ENCODE results near the gene GNB1L.

The GNB1L gene

GRCh38 chr22:19831016-19831415 lies 23.7 kb downstream of the GNB1L start:
- Histone ChIP-seq H3K4me1 (ENCODE audit: low read length) (peaks cover 3% of the 10 kb centered on the region; the same call in 1 of the 2 replicates), H3K4me2 (ENCODE audit: low read depth, low read length) (no peak overlapping the region), H3K9me2 (replicated peaks; ENCODE audit: insufficient read depth, low read length) (no peaks in the 10 kb centered on the region), H3F3A (ENCODE audit: insufficient read depth, low read length) (no peaks in the 10 kb centered on the region), H3K9ac (ENCODE audit: low read length) (no peak overlapping the region), H3K4me3 (ENCODE audit: low read length) (no peak overlapping the region), H3K79me2 (ENCODE audit: low read length) (peaks cover 5% of the 10 kb centered on the region; the same call in 1 of the 2 replicates), H3K27ac (ENCODE audit: low read length) (no peak overlapping the region), H3K27me3 (replicated peaks; ENCODE audit: insufficient read depth, low read length) (no peaks in the 10 kb centered on the region), H4K20me1 (ENCODE audit: insufficient read depth, low read length) (no peaks in the 10 kb centered on the region), H2AFZ (ENCODE audit: low read length) (no peak overlapping the region), H3K9me3 (replicated peaks; ENCODE audit: insufficient read depth, low read length) (no peaks in the 10 kb centered on the region), H3K36me3 (replicated peaks; ENCODE audit: insufficient read depth, low read length) (no peaks in the 10 kb centered on the region)
- TF ChIP-seq EZH2 (optimal IDR thresholded peaks at IDR 0.05; ENCODE audit: low read depth, low read length): no peak
- TF ChIP-seq CTCF (IDR thresholded peaks at IDR 0.05; ENCODE audit: low read length): no peak
- no peak for TF ChIP-seq EZH2phosphoT487 (IDR thresholded peaks at IDR 0.05; ENCODE audit: low read length)
- DNase-seq: no peak

GRCh38 chr22:19828035-19828401 lies 26.7 kb downstream of the GNB1L start:
- H3K27me3 ChIP-seq (replicated peaks; ENCODE audit: insufficient read depth, low read length): no peaks in the 10 kb centered on the region
- H3K9me3 ChIP-seq (replicated peaks; ENCODE audit: insufficient read depth, low read length): no peaks in the 10 kb centered on the region
- H3K9me2 ChIP-seq (replicated peaks; ENCODE audit: insufficient read depth, low read length): no peaks in the 10 kb centered on the region
- no peak overlapping the region for H3K4me3 ChIP-seq (ENCODE audit: low read length)
- no peak overlapping the region for H3K27ac ChIP-seq (ENCODE audit: low read length)
- TF ChIP-seq EZH2phosphoT487 (IDR thresholded peaks at IDR 0.05; ENCODE audit: low read length): no peak
- no peak for TF ChIP-seq EZH2 (optimal IDR thresholded peaks at IDR 0.05; ENCODE audit: low read depth, low read length)
- no peak for TF ChIP-seq CTCF (IDR thresholded peaks at IDR 0.05; ENCODE audit: low read length)
- no peak overlapping the region for H2AFZ ChIP-seq (ENCODE audit: low read length)
- no peaks in the 10 kb centered on the region for H4K20me1 ChIP-seq (ENCODE audit: insufficient read depth, low read length)
- H3K9ac ChIP-seq (ENCODE audit: low read length): no peak overlapping the region
- no peaks in the 10 kb centered on the region for H3K36me3 ChIP-seq (replicated peaks; ENCODE audit: insufficient read depth, low read length)
- H3K79me2 ChIP-seq (ENCODE audit: low read length): peaks cover 11% of the 10 kb centered on the region; the same call in 1 of the 2 replicates
- H3F3A ChIP-seq (ENCODE audit: insufficient read depth, low read length): no peaks in the 10 kb centered on the region
- no peak overlapping the region for H3K4me2 ChIP-seq (ENCODE audit: low read depth, low read length)
- no peaks in the 10 kb centered on the region for H3K4me1 ChIP-seq (ENCODE audit: low read length)
- DNase-seq: no peak

DNA sequence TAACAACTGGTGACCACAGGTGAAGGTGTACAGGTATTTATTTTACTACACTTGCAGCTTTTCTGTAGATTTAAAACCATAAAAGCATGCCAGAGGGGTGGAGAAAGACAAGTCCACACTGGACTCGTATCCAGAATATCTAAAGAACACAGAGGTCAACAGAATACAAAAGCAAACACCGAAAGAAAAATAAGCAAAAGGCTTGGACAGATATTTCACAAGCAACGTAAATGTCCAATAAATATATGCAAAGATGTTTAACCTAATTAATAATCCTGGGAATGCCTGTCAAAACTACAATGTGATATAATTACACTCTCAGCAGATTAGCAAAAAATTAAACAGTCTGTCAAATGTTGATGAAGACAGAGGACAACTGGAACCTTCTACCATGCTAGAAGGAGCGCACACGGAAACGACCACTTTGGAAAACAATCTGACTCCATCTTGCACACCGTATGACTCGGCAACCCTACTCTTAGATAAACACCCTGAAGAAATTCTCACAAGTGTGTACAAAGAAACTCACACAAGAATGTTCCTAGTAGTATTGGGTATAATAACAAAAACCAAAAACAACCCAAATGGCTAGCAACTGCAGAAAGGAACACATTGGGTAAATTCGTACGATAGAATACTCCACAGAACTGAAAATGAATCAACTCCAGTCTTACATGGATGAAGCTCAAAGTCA lies 27.2 kb downstream of the GNB1L start:
- no peaks in the 10 kb centered on the region for H3K9me3 ChIP-seq (replicated peaks; ENCODE audit: insufficient read depth, low read length)
- no peaks in the 10 kb centered on the region for H3K4me1 ChIP-seq (ENCODE audit: low read length)
- no peak for TF ChIP-seq CTCF (IDR thresholded peaks at IDR 0.05; ENCODE audit: low read length)
- no peak for TF ChIP-seq EZH2phosphoT487 (IDR thresholded peaks at IDR 0.05; ENCODE audit: low read length)
- TF ChIP-seq EZH2 (optimal IDR thresholded peaks at IDR 0.05; ENCODE audit: low read depth, low read length): no peak
- no peak overlapping the region for H3K9ac ChIP-seq (ENCODE audit: low read length)
- H3F3A ChIP-seq (ENCODE audit: insufficient read depth, low read length): no peaks in the 10 kb centered on the region
- H3K4me2 ChIP-seq (ENCODE audit: low read depth, low read length): no peak overlapping the region
- H3K79me2 ChIP-seq (ENCODE audit: low read length): peaks cover 11% of the 10 kb centered on the region; the same call in 1 of the 2 replicates
- H3K36me3 ChIP-seq (replicated peaks; ENCODE audit: insufficient read depth, low read length): no peaks in the 10 kb centered on the region
- H3K4me3 ChIP-seq (ENCODE audit: low read length): no peak overlapping the region
- no peak overlapping the region for H3K27ac ChIP-seq (ENCODE audit: low read length)
- H3K9me2 ChIP-seq (replicated peaks; ENCODE audit: insufficient read depth, low read length): no peaks in the 10 kb centered on the region
- DNase-seq: no peak
- no peaks in the 10 kb centered on the region for H4K20me1 ChIP-seq (ENCODE audit: insufficient read depth, low read length)
- H2AFZ ChIP-seq (ENCODE audit: low read length): no peak overlapping the region
- H3K27me3 ChIP-seq (replicated peaks; ENCODE audit: insufficient read depth, low read length): no peaks in the 10 kb centered on the region
